WTC11 (cell line): ENCODE results near the gene SIPA1L3. TPM values are rescaled to one million over a fixed set of nuclear protein-coding genes. Genes with fewer than 3 reads are reported as not detected.

ENCODE experiments used
- ATAC-seq: fragments of 200-7000 bp; cut with Tn5 transposase; 2 replicates; pipeline ENCODE4 v1.10.0; 2021; ENCODE audit warnings: mild to moderate bottlenecking, moderate library complexity
- CTCF ChIA-PET: fragments of 300-600 bp; sonication (Branson Sonifier 250); formaldehyde crosslinking; loops from one replicate; lab custom pipeline; 2021; ENCODE audit warnings: antibody characterized with exemption; lab: Charles Lee
- POLR2A ChIA-PET: fragments of 350-600 bp; sonication (Branson Sonifier 250); formaldehyde crosslinking; loops from one replicate; lab custom pipeline; 2021; ENCODE audit warnings: antibody characterized with exemption; lab: Charles Lee
- DNase-seq: peaks from one replicate; pipeline ENCODE4 v3.0.0; 2021; ENCODE audit warnings: low spot score
- H3K27ac Mint-ChIP-seq: 2 replicates; pipeline ENCODE4 v1.8.0; 2021; ENCODE audit warnings: mixed read lengths
- H3K27me3 Mint-ChIP-seq: 2 replicates; pipeline ENCODE4 v1.8.0; 2021; ENCODE audit warnings: low read depth, mild to moderate bottlenecking, moderate library complexity, mixed read lengths
- H3K36me3 Mint-ChIP-seq: 2 replicates; pipeline ENCODE4 v1.8.0; 2021; ENCODE audit warnings: mixed read lengths
- H3K4me1 Mint-ChIP-seq: 2 replicates; pipeline ENCODE4 v1.8.0; 2022; ENCODE audit warnings: mixed read lengths
- H3K4me3 Mint-ChIP-seq: 2 replicates; pipeline ENCODE4 v1.8.0; 2021; ENCODE audit warnings: mild to moderate bottlenecking, moderate library complexity, mixed read lengths
- H3K9me3 Mint-ChIP-seq: 2 replicates; pipeline ENCODE4 v1.8.0; 2021; ENCODE audit warnings: mixed read lengths
- ATF2 ChIP-seq: sonication (generic); formaldehyde crosslinking; IDR thresholded peaks from 2 replicates; pipeline ENCODE4 v1.8.1; 2022; ENCODE audit warnings: low read depth, missing genetic modification reagents, borderline replicate concordance
- CREM ChIP-seq: sonication (generic); formaldehyde crosslinking; IDR thresholded peaks from 2 replicates; pipeline ENCODE4 v1.8.1; 2022; ENCODE audit warnings: mild to moderate bottlenecking, missing genetic modification reagents, moderate library complexity
- E2F1 ChIP-seq: sonication (generic); formaldehyde crosslinking; IDR thresholded peaks from 2 replicates; pipeline ENCODE4 v1.8.0; 2022; ENCODE audit warnings: mild to moderate bottlenecking, missing genetic modification reagents
- E2F4 ChIP-seq: sonication (generic); formaldehyde crosslinking; IDR thresholded peaks from 2 replicates; pipeline ENCODE4 v1.8.1; 2022; ENCODE audit warnings: low read depth, mild to moderate bottlenecking, moderate library complexity, missing genetic modification reagents, borderline replicate concordance
- ERG ChIP-seq: fragments of 250-450 bp; sonication (Bioruptor Pico); IDR thresholded peaks from 2 replicates; pipeline ENCODE4 v1.8.0; 2021; ENCODE audit warnings: mild to moderate bottlenecking
- FOXK1 ChIP-seq: sonication (generic); formaldehyde crosslinking; IDR thresholded peaks from 2 replicates; pipeline ENCODE4 v1.8.0; 2022; ENCODE audit warnings: mild to moderate bottlenecking, moderate library complexity, missing genetic modification reagents
- GABPB1 ChIP-seq: sonication (generic); formaldehyde crosslinking; IDR thresholded peaks from 2 replicates; pipeline ENCODE4 v1.8.1; 2023; ENCODE audit warnings: mild to moderate bottlenecking, missing genetic modification reagents
- GRHL2 ChIP-seq: fragments of 250-450 bp; sonication (Bioruptor Pico); IDR thresholded peaks from 2 replicates; pipeline ENCODE4 v1.8.0; 2022; ENCODE audit warnings: mild to moderate bottlenecking, moderate library complexity; ENCODE audit not compliant: insufficient replicate concordance, severe bottlenecking
- JUN ChIP-seq: sonication (generic); formaldehyde crosslinking; IDR thresholded peaks from 2 replicates; pipeline ENCODE4 v1.8.0; 2023; ENCODE audit warnings: mild to moderate bottlenecking, missing genetic modification reagents
- KAT7 ChIP-seq: sonication (generic); formaldehyde crosslinking; IDR thresholded peaks from 2 replicates; pipeline ENCODE4 v1.8.1; 2023; ENCODE audit warnings: missing genetic modification reagents, mild to moderate bottlenecking, borderline replicate concordance
- MAX ChIP-seq: sonication (generic); formaldehyde crosslinking; IDR thresholded peaks from 2 replicates; pipeline ENCODE4 v1.8.0; 2022; ENCODE audit warnings: mild to moderate bottlenecking, missing genetic modification reagents
- MXD4 ChIP-seq: fragments of 250-450 bp; sonication (Bioruptor Pico); IDR thresholded peaks from 2 replicates; pipeline ENCODE4 v1.8.0; 2021; ENCODE audit warnings: mild to moderate bottlenecking, moderate library complexity, borderline replicate concordance
- MYBL2 ChIP-seq: sonication (generic); formaldehyde crosslinking; IDR thresholded peaks from 2 replicates; pipeline ENCODE4 v1.8.1; 2023; ENCODE audit warnings: mild to moderate bottlenecking, moderate library complexity, missing genetic modification reagents
- NR1H2 ChIP-seq: sonication (generic); formaldehyde crosslinking; IDR thresholded peaks from 2 replicates; pipeline ENCODE4 v1.9.0; 2021; ENCODE audit warnings: mild to moderate bottlenecking, moderate library complexity, missing genetic modification reagents
- NR3C1 ChIP-seq: sonication (generic); formaldehyde crosslinking; conservative IDR thresholded peaks from 2 replicates; pipeline ENCODE4 v1.8.1; 2023; ENCODE audit warnings: low read depth, mild to moderate bottlenecking, missing genetic modification reagents
- PRRX2 ChIP-seq: fragments of 250-450 bp; sonication (Bioruptor Pico); IDR thresholded peaks from 2 replicates; pipeline ENCODE4 v1.8.0; 2021; ENCODE audit warnings: mild to moderate bottlenecking
- RELA ChIP-seq: sonication (generic); formaldehyde crosslinking; IDR thresholded peaks from 2 replicates; pipeline ENCODE4 v1.8.1; 2022; ENCODE audit warnings: missing genetic modification reagents, mild to moderate bottlenecking, borderline replicate concordance
- SMAD3 ChIP-seq: sonication (generic); formaldehyde crosslinking; IDR thresholded peaks from 2 replicates; pipeline ENCODE4 v1.8.0; 2022; ENCODE audit warnings: missing genetic modification reagents, mild to moderate bottlenecking, borderline replicate concordance
- SOX15 ChIP-seq: fragments of 250-450 bp; sonication (Bioruptor Pico); IDR thresholded peaks from 2 replicates; pipeline ENCODE4 v1.9.0; 2021; ENCODE audit warnings: mild to moderate bottlenecking
- TP53 ChIP-seq: sonication (generic); formaldehyde crosslinking; IDR thresholded peaks from 2 replicates; pipeline ENCODE4 v1.8.1; 2023; ENCODE audit warnings: mild to moderate bottlenecking, missing genetic modification reagents
- USF1 ChIP-seq: sonication (generic); formaldehyde crosslinking; IDR thresholded peaks from 2 replicates; pipeline ENCODE4 v1.8.0; 2022; ENCODE audit warnings: mild to moderate bottlenecking, missing genetic modification reagents
- ZMAT4 ChIP-seq: fragments of 250-450 bp; sonication (Bioruptor Pico); IDR thresholded peaks from 2 replicates; pipeline ENCODE4 v1.9.0; 2021; ENCODE audit warnings: mild to moderate bottlenecking
- ZNF121 ChIP-seq: sonication (generic); formaldehyde crosslinking; IDR thresholded peaks from 2 replicates; pipeline ENCODE4 v1.8.0; 2023; ENCODE audit warnings: missing genetic modification reagents
- ZNF423 ChIP-seq: fragments of 250-450 bp; sonication (Bioruptor Pico); IDR thresholded peaks from 2 replicates; pipeline ENCODE4 v2.1.2; 2022; ENCODE audit warnings: mild to moderate bottlenecking, moderate library complexity
- ZSCAN18 ChIP-seq: fragments of 250-450 bp; sonication (Bioruptor Pico); IDR thresholded peaks from 2 replicates; pipeline ENCODE4 v2.1.2; 2022; ENCODE audit warnings: mild to moderate bottlenecking, moderate library complexity
- total RNA-seq: library from RNA; stranded (reverse); gene quantifications from 3 replicates; pipeline ENCODE4 v1.2.3, GENCODE V29; 2021

The SIPA1L3 gene
- total RNA-seq, 1 experiment from 2014 or later = 41.5 TPM

- TF ChIP-seq ZSCAN18 = no peak
Measured at GRCh38 chr19:38006361-38007045, 99.5 kb downstream of the SIPA1L3 start (continued).

GRCh38 chr19:38009650-38010242, 102.7 kb downstream of the SIPA1L3 start:
- ChIA-PET CTCF (no interaction called here), POLR2A (interaction anchor here (0.6 kb wide), 1 partner anchor 89 kb away, joined by 3 read pairs; no protein-coding TSS in a partner anchor)
- Mint-ChIP-seq H3K4me1 (peaks cover 33% of the 10 kb centered on the region), H3K4me3 (no peak overlapping the region), H3K27ac (peak overlapping the region; percentile 11; the same call in 1 of the 2 replicates), H3K9me3 (no peaks in the 10 kb centered on the region), H3K36me3 (no peaks in the 10 kb centered on the region), H3K27me3 (no peaks in the 10 kb centered on the region)
- DNase-seq = no peak
- no peak for TF ChIP-seq KAT7 (CRISPR knock-in tag)
- no peak for TF ChIP-seq ATF2 (CRISPR knock-in tag)
- TF ChIP-seq PRRX2 (CRISPR knock-in tag) = no peak
- TF ChIP-seq USF1 (CRISPR knock-in tag) = no peak
- TF ChIP-seq FOXK1 (CRISPR knock-in tag) = no peak
- TF ChIP-seq ZNF423 (CRISPR knock-in tag) = no peak
- no peak for TF ChIP-seq SOX15 (CRISPR knock-in tag)
- no peak for TF ChIP-seq MYBL2
- no peak for TF ChIP-seq ZMAT4 (CRISPR knock-in tag)
- TF ChIP-seq MXD4 (CRISPR knock-in tag) = no peak
- no peak for TF ChIP-seq GRHL2 (CRISPR knock-in tag)
- no peak for TF ChIP-seq E2F1
- no peak for TF ChIP-seq MAX (CRISPR knock-in tag)
- TF ChIP-seq NR1H2 = no peak
- TF ChIP-seq NR3C1 = no peak
- no peak for TF ChIP-seq RELA (CRISPR knock-in tag)
- no peak for ATAC-seq

- H3K9me3 Mint-ChIP-seq = no peaks in the 10 kb centered on the region
- no peaks in the 10 kb centered on the region for H3K36me3 Mint-ChIP-seq
- no peaks in the 10 kb centered on the region for H3K27me3 Mint-ChIP-seq
- ATAC-seq (no peak), DNase-seq (no peak)
- H3K4me1 Mint-ChIP-seq = peaks cover 33% of the 10 kb centered on the region
- POLR2A ChIA-PET = interaction anchor here (2.1 kb wide), 1 partner anchor 7 kb away, joined by 17 read pairs; no protein-coding TSS in a partner anchor
- CTCF ChIA-PET = interaction anchor here (1.1 to 2.1 kb wide), 2 partner anchors 21 to 109 kb away, joined by 3 to 14 read pairs; no protein-coding TSS in a partner anchor
- no peak overlapping the region for H3K4me3 Mint-ChIP-seq
- H3K27ac Mint-ChIP-seq = peak overlapping the region; percentile 66
- TF ChIP-seq ERG (CRISPR knock-in tag) (no peak), GABPB1 (no peak), JUN (CRISPR knock-in tag) (no peak), E2F4 (CRISPR knock-in tag) (no peak), CREM (no peak), TP53 (CRISPR knock-in tag) (no peak), SMAD3 (no peak), ZNF121 (CRISPR knock-in tag) (no peak)
Measured at GRCh38 chr19:38011426-38011825, 104.4 kb downstream of the SIPA1L3 start.
